H1 (cell line): Measurements from ENCODE around the gene PDYN. TPM values are rescaled to one million over a fixed set of nuclear protein-coding genes. Genes with fewer than 3 reads are reported as not detected.

Experiments used
- CTCF ChIA-PET: fragments of 300-600 bp; sonication (Branson Sonifier 250); formaldehyde crosslinking; loops from one replicate; lab custom pipeline; 2021; ENCODE audit not compliant: partially characterized antibody; lab: Charles Lee
- POLR2A ChIA-PET: fragments of 300-600 bp; sonication (Branson Sonifier 250); formaldehyde crosslinking; loops from one replicate; lab custom pipeline; 2021; ENCODE audit warnings: inconsistent platforms; ENCODE audit not compliant: partially characterized antibody; lab: Charles Lee
- DNase-seq, 2 experiments: peaks; one replicate each; pipeline versions ENCODE4 v3.0.0 to v3.0.0-alpha.2; 2010 to 2022; ENCODE audit warnings: low spot score in 2 of 2, low read depth in 1 of 2, mixed read lengths in 1 of 2
- FAIRE-seq: peaks from 2 replicates; lab custom pipeline; 2011; peaks lifted over from hg19 to GRCh38; lab: Jason Lieb, UNC
- H2AFZ ChIP-seq: 2 replicates; pipeline ENCODE4 v1.8.1; 2012; ENCODE audit warnings: low read length, inconsistent platforms
- H2AK5ac ChIP-seq: 2 replicates; pipeline ENCODE4 v1.6.1; 2013; ENCODE audit warnings: low read depth, low read length
- H2BK120ac ChIP-seq: replicated peaks from 2 replicates; pipeline ENCODE3; 2013; ENCODE audit warnings: low read depth, low read length, inconsistent platforms
- H2BK12ac ChIP-seq: 2 replicates; pipeline ENCODE4 v1.6.1; 2013; ENCODE audit warnings: low read depth, low read length
- H2BK15ac ChIP-seq: 2 replicates; pipeline ENCODE4 v1.6.1; 2013; ENCODE audit warnings: low read length
- H2BK20ac ChIP-seq: 2 replicates; pipeline ENCODE4 v1.6.1; 2013; ENCODE audit warnings: low read length
- H2BK5ac ChIP-seq: 2 replicates; pipeline ENCODE4 v1.6.1; 2013; ENCODE audit warnings: low read depth, low read length
- H3K14ac ChIP-seq: 2 replicates; pipeline ENCODE4 v1.6.1; 2013; ENCODE audit warnings: inconsistent platforms; ENCODE audit not compliant: insufficient read length
- H3K18ac ChIP-seq: 2 replicates; pipeline ENCODE4 v1.6.1; 2013; ENCODE audit warnings: low read length; ENCODE audit errors: extremely low read depth
- H3K23ac ChIP-seq: 2 replicates; pipeline ENCODE4 v1.6.1; 2013; ENCODE audit warnings: inconsistent platforms; ENCODE audit not compliant: insufficient read length
- H3K23me2 ChIP-seq: 2 replicates; pipeline ENCODE4 v1.6.1; 2013; ENCODE audit warnings: low read depth, low read length
- H3K27ac ChIP-seq: 2 replicates; pipeline ENCODE4 v1.6.1; 2011; ENCODE audit warnings: low read depth, low read length, inconsistent platforms
- H3K27me3 ChIP-seq, 4 experiments: replicated peaks in 1 of 4; 1 replicate in 1 of 4; 2 replicates in 3 of 4; pipeline versions ENCODE4 v1.6.1 to v1.8.1; 2011 to 2013; ENCODE audit warnings: low read length in 3 of 4, mild to moderate bottlenecking in 3 of 4, inconsistent platforms in 2 of 4, mixed read lengths in 2 of 4, moderate library complexity in 1 of 4; ENCODE audit not compliant: control insufficient read depth in 3 of 4, insufficient read depth in 3 of 4; ENCODE audit errors: extremely low read depth in 1 of 4
- H3K36me3 ChIP-seq, 4 experiments: 2 replicates each; pipeline versions ENCODE4 v1.6.1 to v1.8.1; 2011 to 2013; ENCODE audit warnings: mild to moderate bottlenecking in 4 of 4, low read length in 3 of 4, moderate library complexity in 2 of 4, control low read depth in 1 of 4, inconsistent platforms in 1 of 4; ENCODE audit not compliant: insufficient read depth in 4 of 4, control insufficient read depth in 2 of 4
- H3K4ac ChIP-seq: replicated peaks from 2 replicates; pipeline ENCODE3; 2013; ENCODE audit warnings: low read length, low read depth, mixed read lengths, inconsistent platforms; ENCODE audit not compliant: insufficient read length
- H3K4me1 ChIP-seq, 4 experiments: replicated peaks in 1 of 4; 1 replicate in 1 of 4; 2 replicates in 3 of 4; pipeline versions ENCODE4 v1.6.1 to v1.8.1; 2011 to 2013; ENCODE audit warnings: low read length in 3 of 4, inconsistent platforms in 2 of 4, mixed read lengths in 1 of 4; ENCODE audit not compliant: insufficient read depth in 4 of 4, control insufficient read depth in 3 of 4
- H3K4me2 ChIP-seq, 2 experiments: 2 replicates each; pipeline versions ENCODE4 v1.6.1 to v1.8.1; 2011 to 2013; ENCODE audit warnings: low read depth in 2 of 2, low read length in 2 of 2, control low read depth in 1 of 2, inconsistent platforms in 1 of 2, mild to moderate bottlenecking in 1 of 2; ENCODE audit not compliant: insufficient read depth in 1 of 2
- H3K4me3 ChIP-seq, 4 experiments: fragments of 200-600, 300-600 bp in 1 of 4; sonication (generic), shearing (Covaris generic), sonication (Bioruptor Twin) in 1 of 4; 2 replicates each; pipeline versions ENCODE4 v1.5.1 to v1.8.1; 2011 to 2016; ENCODE audit warnings: low read length in 4 of 4, low read depth in 3 of 4, control low read depth in 2 of 4, inconsistent platforms in 2 of 4, mild to moderate bottlenecking in 2 of 4, mixed read lengths in 1 of 4, moderate library complexity in 1 of 4; ENCODE audit not compliant: insufficient read depth in 2 of 4; ENCODE audit errors: extremely low read depth in 1 of 4
- H3K56ac ChIP-seq: replicated peaks from 2 replicates; pipeline ENCODE3; 2013; ENCODE audit warnings: low read depth, mild to moderate bottlenecking, mixed read lengths, low read length, inconsistent platforms; ENCODE audit not compliant: insufficient read length
- H3K79me1 ChIP-seq: 2 replicates; pipeline ENCODE4 v1.6.1; 2013; ENCODE audit warnings: low read depth, low read length, control low read depth
- H3K79me2 ChIP-seq, 2 experiments: 2 replicates each; pipeline versions ENCODE4 v1.6.1 to v1.8.1; 2012 to 2013; ENCODE audit warnings: low read length in 2 of 2, mild to moderate bottlenecking in 2 of 2, inconsistent platforms in 1 of 2; ENCODE audit not compliant: insufficient read depth in 2 of 2, control insufficient read depth in 1 of 2
- H3K9ac ChIP-seq, 4 experiments: replicated peaks in 1 of 4; 1 replicate in 1 of 4; 2 replicates in 3 of 4; pipeline versions ENCODE4 v1.6.1 to v1.8.1; 2011 to 2013; ENCODE audit warnings: low read depth in 3 of 4, low read length in 3 of 4, control low read depth in 2 of 4, mild to moderate bottlenecking in 2 of 4, moderate library complexity in 2 of 4, inconsistent platforms in 1 of 4; ENCODE audit errors: extremely low read depth in 1 of 4
- H3K9me3 ChIP-seq, 2 experiments: 2 replicates each; pipeline versions ENCODE4 v1.6.1 to v1.8.1; 2012 to 2013; ENCODE audit warnings: mild to moderate bottlenecking in 2 of 2, moderate library complexity in 2 of 2, control low read depth in 1 of 2, inconsistent platforms in 1 of 2, low read depth in 1 of 2, low read length in 1 of 2, mixed read lengths in 1 of 2; ENCODE audit not compliant: insufficient read depth in 2 of 2
- H4K20me1 ChIP-seq, 2 experiments: replicated peaks in 1 of 2; 2 replicates each; pipeline versions ENCODE3 to v1.8.1; 2011 to 2013; ENCODE audit warnings: inconsistent platforms in 2 of 2, low read length in 2 of 2, mild to moderate bottlenecking in 1 of 2; ENCODE audit not compliant: insufficient read depth in 2 of 2, control insufficient read depth in 1 of 2
- H4K5ac ChIP-seq: 2 replicates; pipeline ENCODE4 v1.6.1; 2013; ENCODE audit warnings: low read length, low read depth, mixed read lengths, inconsistent platforms; ENCODE audit not compliant: insufficient read length
- H4K8ac ChIP-seq: 2 replicates; pipeline ENCODE4 v1.8.0; 2013; ENCODE audit warnings: mild to moderate bottlenecking, moderate library complexity, low read length, inconsistent platforms; ENCODE audit not compliant: insufficient read depth; ENCODE audit errors: extremely low read depth
- H4K91ac ChIP-seq: replicated peaks from 2 replicates; pipeline ENCODE3; 2013; ENCODE audit warnings: low read length, mixed read lengths, inconsistent platforms; ENCODE audit not compliant: insufficient read length
- BACH1 ChIP-seq: IDR thresholded peaks from 2 replicates; pipeline ENCODE4 v1.6.1; 2012; ENCODE audit warnings: low read length, improper control_type of control experiment
- BCL11A ChIP-seq, 2 experiments: IDR thresholded peaks; one replicate each; pipeline ENCODE4 v1.6.1; 2011; ENCODE audit warnings: low read depth in 2 of 2, low read length in 2 of 2, mild to moderate bottlenecking in 2 of 2
- CREB1 ChIP-seq: IDR thresholded peaks from 2 replicates; pipeline ENCODE4 v1.6.1; 2012; ENCODE audit warnings: inconsistent platforms
- CTBP2 ChIP-seq: IDR thresholded peaks from 2 replicates; pipeline ENCODE4 v1.7.0; 2011; ENCODE audit warnings: borderline replicate concordance, mild to moderate bottlenecking, moderate library complexity, mixed read lengths, low read length; ENCODE audit not compliant: insufficient read depth, insufficient read length
- GABPA ChIP-seq: IDR thresholded peaks from 2 replicates; pipeline ENCODE4 v1.6.1; 2011; ENCODE audit warnings: mild to moderate bottlenecking, low read length, moderate library complexity, borderline replicate concordance; ENCODE audit not compliant: insufficient read depth
- MAX ChIP-seq: IDR thresholded peaks from 2 replicates; pipeline ENCODE4 v1.6.1; 2012; ENCODE audit warnings: inconsistent platforms
- NANOG ChIP-seq: IDR thresholded peaks from 2 replicates; pipeline ENCODE4 v1.6.1; 2011; ENCODE audit warnings: low read length, low read depth, mild to moderate bottlenecking, inconsistent platforms; ENCODE audit not compliant: insufficient read depth, poor library complexity, severe bottlenecking
- RAD21 ChIP-seq, 2 experiments: IDR thresholded peaks in 1 of 2; conservative IDR thresholded peaks in 1 of 2; 2 replicates each; pipeline ENCODE4 v1.6.1; 2011; ENCODE audit warnings: low read depth in 2 of 2, low read length in 2 of 2, improper control_type of control experiment in 1 of 2, inconsistent platforms in 1 of 2, mild to moderate bottlenecking in 1 of 2, moderate library complexity in 1 of 2
- RNF2 ChIP-seq: fragments of 200-900, 300-1000 bp; sonication (generic); IDR thresholded peaks from 2 replicates; pipeline ENCODE4 v1.7.1; 2016; ENCODE audit warnings: borderline replicate concordance, low read depth, mild to moderate bottlenecking, antibody characterized with exemption, low read length; ENCODE audit not compliant: poor library complexity, severe bottlenecking; ENCODE audit errors: missing control alignments
- SIX5 ChIP-seq: IDR thresholded peaks from 2 replicates; pipeline ENCODE4 v1.6.1; 2011; ENCODE audit warnings: mild to moderate bottlenecking, low read depth, low read length
- SP4 ChIP-seq: IDR thresholded peaks from 2 replicates; pipeline ENCODE4 v1.6.1; 2012; ENCODE audit warnings: low read length, inconsistent platforms
- WGBS, 2 experiments: shearing (Covaris generic) in 1 of 2; methylation state at CpG; one replicate each; pipeline versions ENCODE4 v1.1.6 to v1.1.7; 2013 to 2015; ENCODE audit warnings: low lambda C conversion rate in 2 of 2, mixed read lengths in 2 of 2, inconsistent platforms in 1 of 2, low coverage in 1 of 2, missing lambda C conversion rate in 1 of 2; ENCODE audit not compliant: insufficient replicate concordance in 2 of 2, insufficient coverage in 1 of 2, insufficient read length in 1 of 2; ENCODE audit errors: extremely low coverage in 1 of 2, missing lambda C conversion rate in 1 of 2; 5-methylcytosine and 5-hydroxymethylcytosine counted together
- polyA plus RNA-seq, 7 experiments: library from polyadenylated mRNA; depleted of rRNA in 3 of 7; stranded (reverse) in 5 of 7; unstranded in 2 of 7; fragments of >200 nt in 5 of 7; fragments of 200-250 nt in 2 of 7; gene quantifications; 1 replicate in 5 of 7; 2 replicates in 1 of 7; 4 replicates in 1 of 7; pipeline versions ENCODE4 v1.2.1 to v1.2.3, GENCODE V29; 2011 to 2013; ENCODE audit warnings: missing spikeins in 2 of 7, mixed read lengths in 2 of 7
- total RNA-seq: library from RNA; stranded (reverse); fragmentation: NEBNext Ultra II Directional; extraction: Animal tissue kit (Norgen Biotek cat#: 25700); gene quantifications from 2 replicates; pipeline ENCODE4 v1.2.1, GENCODE V29; 2021

Gene PDYN
- total and polyA plus RNA-seq, 2 of the 8 experiments (the other 6 are each of a cell fraction or from before 2014, with no cell fraction given) = 0.54 to 0.60 TPM

GRCh38 chr20:1935696-1936366 lies 58.0 kb downstream of the PDYN start:
- no peak overlapping the region for H4K8ac ChIP-seq
- H3K4me2 ChIP-seq = no peak overlapping the region
- no peaks in the 10 kb centered on the region for H3K79me2 ChIP-seq
- no peaks in the 10 kb centered on the region for H3K9me3 ChIP-seq
- no peak overlapping the region for H2BK120ac ChIP-seq
- H3K23me2 ChIP-seq = no peaks in the 10 kb centered on the region
- H2AFZ ChIP-seq = no peak overlapping the region
- H2BK12ac ChIP-seq = 0 out of 2 replicates have a peak overlapping the region, but pooled peaks have one; percentile 27
- no peak overlapping the region for H4K5ac ChIP-seq
- H2AK5ac ChIP-seq = 0 out of 2 replicates have a peak overlapping the region, but pooled peaks have one; percentile 39
- no peak overlapping the region for H3K9ac ChIP-seq
- ChIA-PET CTCF (interaction anchor here (0.9 to 1.5 kb wide), 7 partner anchors 16 to 237 kb away, joined by 3 to 5 read pairs (median 4); no protein-coding TSS in a partner anchor), POLR2A (interaction anchor here (1.9 kb wide), 1 partner anchor 11 kb away, joined by 5 read pairs; no protein-coding TSS in a partner anchor)
- H3K23ac ChIP-seq = no peak overlapping the region
- FAIRE-seq = no peak
- H3K4me3 ChIP-seq = no peak overlapping the region
- no peak for TF ChIP-seq GABPA
- no peak for TF ChIP-seq RAD21 (IDR thresholded peaks at IDR 0.05 in 1 of 2, conservative IDR thresholded peaks at IDR 0.05 in 1 of 2; ENCODE audit: low read depth in 2 of 2, low read length in 2 of 2)
- TF ChIP-seq RNF2 = no peak
- no peak for TF ChIP-seq MAX
- TF ChIP-seq NANOG = no peak
- no peak for TF ChIP-seq CTBP2
- TF ChIP-seq BACH1 = no peak
- TF ChIP-seq CREB1 = no peak
- no peak for TF ChIP-seq SP4
- TF ChIP-seq SIX5 = no peak
- TF ChIP-seq BCL11A (IDR thresholded peaks at IDR 0.05; ENCODE audit: low read depth in 2 of 2, low read length in 2 of 2) = no peak
- H2BK5ac ChIP-seq = no peak overlapping the region
- H3K4ac ChIP-seq = no peak overlapping the region
- H3K18ac ChIP-seq = no peak overlapping the region; the same call in 1 of the 2 replicates
- no peak overlapping the region for H2BK20ac ChIP-seq
- DNase-seq = no peak
- no peak overlapping the region for H3K56ac ChIP-seq
- H2BK15ac ChIP-seq = no peak overlapping the region
- no peak overlapping the region for H3K14ac ChIP-seq
- no peak overlapping the region for H3K27ac ChIP-seq
- no peaks in the 10 kb centered on the region for H3K36me3 ChIP-seq
- H4K20me1 ChIP-seq = no peaks in the 10 kb centered on the region
- H3K27me3 ChIP-seq = no peaks in the 10 kb centered on the region
- 81% methylated on average over 14 of the region's 15 CpGs; no CpG with 5 or more reads in 1 of the 2 experiments for WGBS, 2 experiments
- H3K4me1 ChIP-seq = no peaks in the 10 kb centered on the region
- no peaks in the 10 kb centered on the region for H3K79me1 ChIP-seq
- H4K91ac ChIP-seq = peak overlapping the region; percentile 14
